Stimulated activated CD8-positive, alpha-beta memory T cell treated with anti-CD3 and anti-CD28 coated beads, Interleukin-12 subunit alpha, Interleukin-12 subunit beta, amount 100 ng/mL, for 4 hours (primary cell): ENCODE measurements around the gene NUDCD2.

Experiments
- DNase-seq: peaks from one replicate; pipeline ENCODE4 v3.0.0-alpha.2; 2020; ENCODE audit warnings: low read depth

NUDCD2 gene, protein sequence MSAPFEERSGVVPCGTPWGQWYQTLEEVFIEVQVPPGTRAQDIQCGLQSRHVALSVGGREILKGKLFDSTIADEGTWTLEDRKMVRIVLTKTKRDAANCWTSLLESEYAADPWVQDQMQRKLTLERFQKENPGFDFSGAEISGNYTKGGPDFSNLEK

DNA sequence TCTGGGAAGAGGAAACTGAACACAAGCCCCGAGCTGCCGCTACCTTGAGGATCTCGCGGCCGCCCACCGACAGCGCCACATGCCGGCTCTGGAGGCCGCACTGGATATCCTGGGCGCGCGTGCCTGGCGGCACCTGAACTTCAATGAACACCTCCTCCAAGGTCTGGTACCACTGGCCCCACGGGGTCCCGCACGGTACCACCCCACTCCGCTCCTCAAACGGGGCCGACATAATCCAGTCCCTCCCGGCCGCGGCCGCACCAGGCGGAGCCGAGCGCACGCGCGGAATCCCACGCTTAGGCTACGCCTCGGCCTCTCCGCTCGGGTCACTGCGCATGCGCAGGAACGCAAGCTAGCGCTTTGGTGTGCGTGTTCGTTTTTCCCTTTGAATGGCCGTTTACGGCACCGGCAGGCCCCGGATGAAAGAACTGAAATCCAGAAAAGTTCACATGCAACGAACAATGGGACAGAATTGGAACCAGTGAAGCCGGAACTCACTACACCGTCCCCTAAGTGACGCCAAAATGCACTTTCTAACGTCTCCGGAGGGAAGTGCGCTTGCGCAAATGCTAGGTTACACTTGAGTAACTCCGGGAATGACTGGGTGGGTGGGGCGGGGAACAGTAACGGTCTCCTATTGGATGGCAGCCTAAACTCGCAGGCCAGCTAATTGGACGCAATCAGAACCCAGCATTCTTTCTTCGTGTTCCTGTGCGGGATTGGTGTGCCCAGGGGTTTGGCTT lies at the start of gene NUDCD2:
Gene NUDCD2, minus strand, starts transcription at position 284 of the 743 bp plus-strand sequence. Its CDS starts 52 bp downstream, at position 232.
- peak; percentile 91 for DNase-seq

- DNase-seq = no peak
Measured at GRCh38 chr5:163509291-163509951, 49.5 kb upstream of the NUDCD2 start.

DNA sequence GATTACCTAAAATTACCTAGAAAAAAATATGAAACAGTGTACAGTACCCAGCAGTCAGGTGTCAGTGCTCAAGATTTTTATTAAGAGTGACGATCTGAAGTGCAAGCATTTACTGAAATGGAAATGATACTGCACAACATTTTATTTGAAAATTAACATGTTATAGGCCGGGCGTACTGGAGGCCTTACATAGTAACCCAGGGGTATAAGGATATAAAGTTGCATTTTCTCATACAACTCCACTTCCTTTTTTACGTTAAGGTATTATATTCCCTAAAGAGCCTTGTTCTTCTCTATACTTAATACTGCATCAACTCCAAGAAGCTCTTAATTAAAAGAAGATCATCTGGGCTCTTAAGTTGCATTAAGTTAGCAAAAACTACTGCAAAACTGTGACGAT lies 48.9 kb upstream of the NUDCD2 start:
- DNase-seq = no peak

DNA sequence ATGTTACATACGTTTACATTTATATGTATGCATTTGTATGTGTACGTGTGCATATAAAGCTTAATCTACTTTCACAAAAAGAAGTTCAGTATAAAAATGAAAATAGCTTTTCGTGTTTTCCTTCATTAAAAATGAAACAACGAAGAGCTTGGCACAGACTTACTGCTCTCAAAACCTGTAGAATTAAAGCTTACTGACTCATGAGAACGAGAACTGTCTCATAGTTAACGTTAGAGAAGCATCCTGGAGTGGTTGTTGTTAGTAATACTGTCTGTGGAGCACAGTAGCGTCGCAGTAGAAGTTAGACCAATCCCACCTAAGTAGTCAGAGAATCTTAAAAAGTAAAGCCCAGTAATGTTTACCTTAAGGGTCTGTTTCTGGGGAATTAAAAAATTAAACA lies 46.8 kb upstream of the NUDCD2 start:
- DNase-seq = no peak

GRCh38 chr5:163506095-163506457 lies 46.2 kb upstream of the NUDCD2 start:
- DNase-seq = no peak

- DNase-seq = peak; percentile 94
Measured at GRCh38 chr5:163505368-163506094, 45.6 kb upstream of the NUDCD2 start, which contains the start of gene MAT2B. Gene MAT2B (plus strand): TSS chr5:163505619. CDS start chr5:163505687, 68 bp downstream.

GRCh38 chr5:163505049-163505367 lies 45.1 kb upstream of the NUDCD2 start:
- DNase-seq = no peak

DNA sequence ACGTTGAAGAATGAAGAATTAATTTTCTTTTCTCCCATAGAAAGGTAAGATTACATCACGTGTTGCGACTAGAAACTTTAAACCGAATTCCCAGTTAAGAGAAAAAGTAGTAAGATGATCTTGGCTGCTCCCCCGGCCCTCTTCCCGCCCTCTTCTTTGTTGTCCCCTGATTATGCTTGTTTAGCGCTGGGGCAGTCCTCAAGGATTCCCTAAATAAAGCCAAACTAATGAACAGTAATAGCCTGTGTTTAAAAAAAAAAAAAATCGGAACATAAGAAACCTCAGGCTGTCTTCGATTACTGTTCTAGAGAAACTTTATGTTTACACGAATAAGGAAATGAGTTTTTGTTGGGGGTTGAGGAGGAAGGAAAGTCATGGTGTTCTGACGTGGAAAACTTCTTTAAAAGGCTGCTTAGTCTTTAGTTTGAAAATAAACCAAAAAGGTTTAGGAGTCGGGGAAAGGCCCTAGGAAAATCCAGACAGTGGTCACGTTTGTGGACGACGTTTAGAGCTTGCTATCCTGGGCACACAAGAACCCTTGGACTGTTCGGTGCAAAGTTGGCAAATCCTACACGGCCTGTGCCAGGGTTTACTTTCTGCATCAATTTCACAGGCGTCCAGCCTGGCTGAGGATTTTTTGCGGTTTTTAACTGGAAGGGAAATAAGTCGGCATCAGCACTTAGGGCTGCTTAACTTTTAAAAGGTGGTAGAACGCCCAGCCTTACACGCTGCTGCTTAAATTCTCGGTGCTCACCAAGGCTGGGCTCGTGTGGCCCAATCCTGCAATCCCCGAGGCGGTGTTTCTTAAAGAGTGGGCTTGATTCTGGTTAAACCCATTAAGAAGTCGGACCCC lies 44.4 kb upstream of the NUDCD2 start:
- DNase-seq = peak; percentile 15

GRCh38 chr5:163503106-163504078 lies 43.5 kb upstream of the NUDCD2 start:
- no peak for DNase-seq

DNA sequence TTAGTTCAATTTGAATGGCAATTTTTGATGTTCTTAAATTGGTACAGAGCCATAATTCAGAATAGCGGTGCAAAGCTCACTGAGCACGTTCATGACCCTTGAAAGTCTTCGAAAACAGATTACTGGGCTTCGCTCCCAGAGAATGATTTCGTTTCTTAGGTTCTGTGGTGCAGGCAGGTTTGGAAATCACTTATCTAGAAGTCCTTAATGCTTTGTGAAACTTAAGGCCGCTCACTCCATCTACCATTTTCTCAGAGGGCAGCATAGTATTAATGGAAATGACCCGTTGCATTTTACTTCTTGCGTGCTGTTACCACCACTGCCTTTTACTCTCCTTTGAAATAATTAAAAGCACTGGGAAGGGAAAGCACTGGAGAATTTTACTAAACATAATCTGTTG lies 42.6 kb upstream of the NUDCD2 start:
- DNase-seq = no peak

DNA sequence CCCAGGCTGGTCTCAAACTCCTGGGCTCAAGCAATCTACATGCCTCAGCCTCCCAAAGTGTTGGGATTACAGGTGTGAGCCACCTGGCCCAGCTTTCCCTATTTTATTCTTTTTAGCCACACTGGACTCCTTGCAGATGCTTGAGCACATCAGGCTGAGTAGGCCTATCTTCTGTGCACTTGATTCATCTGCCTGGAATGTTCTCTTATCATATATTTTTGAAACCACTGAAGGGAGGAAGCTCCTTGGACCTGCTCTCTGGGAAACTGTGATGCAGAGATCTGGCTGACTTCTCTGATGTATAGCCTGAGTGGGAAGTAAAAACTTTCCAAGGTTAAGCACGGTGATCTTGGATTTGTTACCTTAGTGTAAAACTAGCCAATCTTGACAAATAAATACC lies 39.0 kb upstream of the NUDCD2 start:
- DNase-seq = no peak

DNA sequence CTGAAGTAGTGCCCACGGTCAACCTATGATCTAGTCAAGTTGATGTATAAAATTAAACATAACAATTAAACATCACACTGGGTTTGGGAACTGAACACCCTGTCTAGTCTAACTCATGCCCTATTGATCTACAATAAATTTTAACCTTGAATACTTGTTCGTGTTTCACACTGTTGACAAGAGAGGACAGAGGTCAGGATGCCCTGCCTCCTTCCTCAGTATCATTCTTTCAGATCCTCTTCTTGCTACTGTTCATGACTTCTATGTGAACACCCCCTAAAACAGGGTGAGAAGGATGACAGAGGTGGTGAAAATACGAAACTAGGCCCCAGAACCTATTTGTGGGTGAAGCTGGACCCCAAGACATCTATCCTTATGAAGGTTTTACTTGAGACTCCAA lies 37.4 kb upstream of the NUDCD2 start:
- no peak for DNase-seq

DNA sequence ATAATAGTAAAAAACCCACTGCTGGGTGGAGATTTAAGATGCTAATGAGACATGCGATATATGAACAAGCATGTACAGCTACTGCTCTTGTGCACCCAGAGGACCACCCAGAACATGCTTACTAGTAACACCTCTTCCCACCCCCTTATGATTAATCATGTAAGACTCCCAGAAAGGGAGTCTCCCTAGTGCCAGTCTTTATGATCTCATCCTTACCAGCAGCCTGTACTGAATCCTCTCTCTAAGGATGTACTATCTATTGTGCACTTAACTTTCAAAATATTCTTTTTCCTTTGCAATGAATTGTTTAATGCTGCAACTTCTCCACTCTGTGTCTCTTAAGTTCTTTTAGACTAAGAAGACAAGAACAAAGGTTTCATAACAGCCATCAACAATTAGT lies 36.4 kb upstream of the NUDCD2 start:
- DNase-seq = no peak

GRCh38 chr5:163489745-163490075 lies 29.8 kb upstream of the NUDCD2 start:
- DNase-seq = no peak

GRCh38 chr5:163489055-163489744 lies 29.3 kb upstream of the NUDCD2 start:
- no peak for DNase-seq

- DNase-seq = no peak
Measured at GRCh38 chr5:163478982-163479271, 19.0 kb upstream of the NUDCD2 start.

- no peak for DNase-seq
Measured at GRCh38 chr5:163478126-163478981, 18.5 kb upstream of the NUDCD2 start.

DNA sequence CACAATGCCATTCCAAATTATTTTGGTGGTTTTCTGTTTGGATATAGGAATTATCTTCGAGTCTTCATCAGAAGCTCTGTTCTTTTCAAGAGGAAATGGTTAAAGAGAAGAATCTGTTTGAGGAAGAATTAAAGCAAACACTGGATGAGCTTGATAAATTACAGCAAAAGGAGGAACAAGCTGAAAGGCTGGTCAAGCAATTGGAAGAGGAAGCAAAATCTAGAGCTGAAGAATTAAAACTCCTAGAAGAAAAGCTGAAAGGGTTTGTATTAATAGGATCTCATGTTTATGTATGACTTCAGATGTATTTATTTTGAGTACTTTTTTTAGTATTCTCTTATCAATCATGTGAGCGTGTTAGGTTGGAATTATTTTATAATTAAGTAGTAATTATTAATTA lies 15.5 kb upstream of the NUDCD2 start:
- no peak for DNase-seq

GRCh38 chr5:163473635-163474243 lies 13.8 kb upstream of the NUDCD2 start:
- DNase-seq = no peak
